Fibroblast of skin of back (primary cell): ENCODE results near the gene CFHR2.

ENCODE experiments used
- DNase-seq: peaks from one replicate; pipeline ENCODE4 v3.0.0-alpha.2; 2013

Gene CFHR2

DNA sequence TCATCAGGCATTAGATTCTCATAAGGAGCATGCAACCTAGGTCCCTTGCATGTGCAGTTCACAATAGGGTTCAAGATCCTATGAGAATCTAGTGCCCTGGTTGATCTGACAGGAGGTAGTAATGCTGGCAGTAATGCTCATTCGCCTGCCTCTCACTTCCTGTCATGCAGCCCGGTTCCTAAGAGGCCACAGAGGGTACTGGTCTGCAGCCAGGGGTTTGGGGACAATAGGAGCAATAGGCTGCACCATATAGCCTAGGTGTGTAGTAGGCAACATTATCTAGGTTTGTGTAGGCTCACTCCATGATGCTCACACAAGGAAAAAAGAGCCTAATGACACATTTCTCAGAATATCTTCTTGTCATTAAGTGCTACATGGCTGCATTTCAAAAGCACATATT lies 59.6 kb downstream of the CFHR2 start:
- no peak for DNase-seq

DNA sequence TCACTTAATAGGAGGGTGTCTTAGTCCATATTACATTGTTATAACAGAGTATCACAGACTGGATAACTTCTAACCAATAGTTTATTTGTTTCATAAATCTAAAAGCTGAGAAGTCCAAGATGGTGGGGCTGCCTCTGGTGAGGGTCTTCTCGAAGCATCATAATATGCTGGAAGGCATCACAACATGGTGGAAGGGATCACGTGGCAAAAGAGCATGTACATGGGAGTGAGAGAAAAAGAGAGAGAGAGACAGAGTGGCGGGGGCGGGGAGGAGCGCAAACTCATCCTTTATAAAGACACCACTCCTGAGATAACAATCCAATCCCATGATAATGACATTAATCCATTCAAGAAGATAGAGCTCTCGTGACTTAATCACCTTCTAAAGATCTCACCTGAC lies 65.3 kb downstream of the CFHR2 start:
- no peak for DNase-seq
